Sigmoid colon (tissue), 7 donors: Measurements from ENCODE around the gene CSTF1. TPM values are rescaled to one million over a fixed set of nuclear protein-coding genes. Genes with fewer than 3 reads are reported as not detected.
A peak's percentile ranks its signal among the peaks of the same experiment; 100 is the strongest.

ENCODE experiments used
- DNase-seq: peaks from one replicate; pipeline ENCODE4 v3.0.0-alpha.2; 2019
- H3K27ac ChIP-seq, 4 donors: fragments of 200-600 bp; sonication (generic); one replicate each; pipeline ENCODE4 v1.5.1; 2016 to 2019; ENCODE audit warnings: mild to moderate bottlenecking in 1 of 4
- H3K27me3 ChIP-seq, 3 donors: fragments of 200-600 bp; sonication (generic); one replicate each; pipeline ENCODE4 v1.5.1; 2019; ENCODE audit warnings: mild to moderate bottlenecking in 1 of 3
- H3K36me3 ChIP-seq, 4 donors: fragments of 200-600 bp; sonication (generic); one replicate each; pipeline ENCODE4 v1.5.1; 2016 to 2019
- H3K4me1 ChIP-seq, 4 donors: fragments of 200-600 bp; sonication (generic); one replicate each; pipeline ENCODE4 v1.5.1; 2017 to 2019
- H3K4me3 ChIP-seq, 4 donors: fragments of 200-600 bp; sonication (generic); one replicate each; pipeline ENCODE4 v1.5.1; 2017 to 2019; ENCODE audit warnings: mild to moderate bottlenecking in 2 of 4, moderate library complexity in 1 of 4
- H3K9me3 ChIP-seq, 4 donors: fragments of 200-600 bp in 3 of 4; sonication (generic) in 3 of 4; one replicate each; pipeline versions ENCODE4 v1.5.1 to v1.6.1; 2013 to 2019
- CTCF ChIP-seq, 4 experiments: fragments of 450-650 bp in 3 of 4; fragments of 200-600 bp in 1 of 4; IDR thresholded peaks; one replicate each; pipeline ENCODE4 v1.5.1; 2016 to 2019; ENCODE audit warnings: antibody characterized with exemption in 4 of 4, mild to moderate bottlenecking in 3 of 4, moderate library complexity in 2 of 4
- EP300 ChIP-seq, 4 donors: sonication (generic); formaldehyde crosslinking; IDR thresholded peaks; one replicate each; pipeline ENCODE4 v1.6.1; 2017; ENCODE audit warnings: antibody characterized with exemption in 4 of 4
- POLR2A ChIP-seq, 2 donors: fragments of 450-650 bp; IDR thresholded peaks; one replicate each; pipeline ENCODE4 v1.6.1; 2016; ENCODE audit warnings: antibody characterized with exemption in 2 of 2, mild to moderate bottlenecking in 2 of 2, moderate library complexity in 2 of 2
- POLR2AphosphoS5 ChIP-seq, 4 donors: sonication (generic); formaldehyde crosslinking; IDR thresholded peaks; one replicate each; pipeline ENCODE4 v1.6.1; 2017; ENCODE audit warnings: antibody characterized with exemption in 4 of 4
- WGBS, 2 donors: extraction: QIAGEN DNeasy Blood & Tissue Kit; methylation state at CpG; one replicate each; pipeline ENCODE4 v1.1.7; 2013; 5-methylcytosine and 5-hydroxymethylcytosine counted together
- intact Hi-C: fragments of 100-400 bp; cut with DNase I; formaldehyde crosslinking; loops from one replicate; pipeline ENCODE4 v1.15.1; 2023
- polyA plus RNA-seq, 3 donors: library from polyadenylated mRNA; stranded (reverse); fragments of 200-250 nt; gene quantifications; one replicate each; pipeline ENCODE4 v1.2.3, GENCODE V29; 2013
- total RNA-seq, 4 donors: library from RNA; depleted of rRNA; stranded (reverse); fragments of >200 nt; gene quantifications; one replicate each; pipeline ENCODE4 v1.1.0, GENCODE V29; 2016
- donor health status: healthy with polysubstance abuse.
- donor health status: Bipolar disorder and iron deficiency.
- donor health status: healthy.

The CSTF1 gene
- total and polyA plus RNA-seq, 7 donors: 7.2 to 24.6 (median 14.9) TPM

- Histone ChIP-seq H3K9me3 (no peaks in the 10 kb centered on the region), H3K4me1 (peaks cover 0 to 34% (median 27%) of the 10 kb centered on the region in 4 donors), H3K36me3 (peaks cover 0 to 4% (median 0%) of the 10 kb centered on the region in 4 donors), H3K27me3 (no peaks in the 10 kb centered on the region), H3K4me3 (peak overlapping the region; percentile 87 to 100 (median 95)), H3K27ac (peak overlapping the region; percentile 89 to 91 (median 90))
- peak; percentile 78 for DNase-seq
- WGBS, 2 donors: 16 to 22% methylated on average over 51 of the region's 51 CpGs
- intact Hi-C loops: loop anchor here (2.0 kb wide), 1 partner anchor 33 kb away; the partner anchor contains the start of genes AURKA and CSTF1
- TF ChIP-seq EP300 (IDR thresholded peaks at IDR 0.05): no peak
- no peak for TF ChIP-seq POLR2AphosphoS5 (IDR thresholded peaks at IDR 0.05)
- no peak for TF ChIP-seq CTCF (IDR thresholded peaks at IDR 0.05)
- TF ChIP-seq POLR2A (IDR thresholded peaks at IDR 0.05): no peak
These were observed 33.0 kb upstream of the CSTF1 start for GRCh38 chr20:56359212-56360132.

GRCh38 chr20:56360133-56360907, 32.1 kb upstream of the CSTF1 start:
- TF ChIP-seq EP300 (IDR thresholded peaks at IDR 0.05): no peak
- no peak for TF ChIP-seq POLR2AphosphoS5 (IDR thresholded peaks at IDR 0.05)
- TF ChIP-seq CTCF (IDR thresholded peaks at IDR 0.05): no peak
- no peak for TF ChIP-seq POLR2A (IDR thresholded peaks at IDR 0.05)
- intact Hi-C loops: no loop called here
- peaks cover 0 to 34% (median 27%) of the 10 kb centered on the region in 4 donors for H3K4me1 ChIP-seq
- peak overlapping the region; percentile 89 to 91 (median 90) for H3K27ac ChIP-seq
- H3K27me3 ChIP-seq: no peaks in the 10 kb centered on the region
- DNase-seq: no peak
- peak overlapping the region; percentile 87 to 100 (median 95) for H3K4me3 ChIP-seq
- WGBS, 2 donors: 87 to 89% methylated on average over 14 of the region's 14 CpGs
- H3K36me3 ChIP-seq: peaks cover 3 to 11% (median 6%) of the 10 kb centered on the region in 4 donors
- H3K9me3 ChIP-seq: no peaks in the 10 kb centered on the region

- Histone ChIP-seq H3K4me1 (peaks cover 0 to 34% (median 27%) of the 10 kb centered on the region in 4 donors), H3K9me3 (no peaks in the 10 kb centered on the region), H3K36me3 (peaks cover 8 to 16% (median 11%) of the 10 kb centered on the region in 4 donors), H3K27ac (peak overlapping the region in 3 of 4 donors; percentile 89 to 91 (median 91)), H3K27me3 (no peaks in the 10 kb centered on the region), H3K4me3 (peak overlapping the region in 1 of 4 donors; percentile 100)
- no peak for DNase-seq
- intact Hi-C loops: no loop called here
- TF ChIP-seq POLR2A (IDR thresholded peaks at IDR 0.05) (no peak), CTCF (IDR thresholded peaks at IDR 0.05) (no peak), EP300 (IDR thresholded peaks at IDR 0.05) (no peak), POLR2AphosphoS5 (IDR thresholded peaks at IDR 0.05) (no peak)
- 93 to 94% methylated on average over 8 of the region's 8 CpGs for WGBS, 2 donors
These were observed 31.6 kb upstream of the CSTF1 start for GRCh38 chr20:56360908-56361205.

- WGBS, 2 donors: 90 to 95% methylated on average over 8 of the region's 8 CpGs
- no peak overlapping the region for H3K4me3 ChIP-seq
- TF ChIP-seq EP300 (IDR thresholded peaks at IDR 0.05) (no peak), CTCF (IDR thresholded peaks at IDR 0.05) (no peak), POLR2A (IDR thresholded peaks at IDR 0.05) (no peak), POLR2AphosphoS5 (IDR thresholded peaks at IDR 0.05) (no peak)
- no peak overlapping the region for H3K27ac ChIP-seq
- H3K4me1 ChIP-seq: peaks cover 0 to 34% (median 27%) of the 10 kb centered on the region in 4 donors
- H3K27me3 ChIP-seq: no peaks in the 10 kb centered on the region
- no peaks in the 10 kb centered on the region for H3K9me3 ChIP-seq
- intact Hi-C loops: no loop called here
- DNase-seq: no peak
- peaks cover 14 to 27% (median 18%) of the 10 kb centered on the region in 4 donors for H3K36me3 ChIP-seq
These were observed 30.5 kb upstream of the CSTF1 start for GRCh38 chr20:56361900-56362299.
